ENCODE data around the gene PTHLH. TPM values are rescaled to one million over a fixed set of nuclear protein-coding genes. Genes with fewer than 3 reads are reported as not detected.

PTHLH gene
- total RNA-seq, 1 experiment from 2014 or later, result not detected

DNA sequence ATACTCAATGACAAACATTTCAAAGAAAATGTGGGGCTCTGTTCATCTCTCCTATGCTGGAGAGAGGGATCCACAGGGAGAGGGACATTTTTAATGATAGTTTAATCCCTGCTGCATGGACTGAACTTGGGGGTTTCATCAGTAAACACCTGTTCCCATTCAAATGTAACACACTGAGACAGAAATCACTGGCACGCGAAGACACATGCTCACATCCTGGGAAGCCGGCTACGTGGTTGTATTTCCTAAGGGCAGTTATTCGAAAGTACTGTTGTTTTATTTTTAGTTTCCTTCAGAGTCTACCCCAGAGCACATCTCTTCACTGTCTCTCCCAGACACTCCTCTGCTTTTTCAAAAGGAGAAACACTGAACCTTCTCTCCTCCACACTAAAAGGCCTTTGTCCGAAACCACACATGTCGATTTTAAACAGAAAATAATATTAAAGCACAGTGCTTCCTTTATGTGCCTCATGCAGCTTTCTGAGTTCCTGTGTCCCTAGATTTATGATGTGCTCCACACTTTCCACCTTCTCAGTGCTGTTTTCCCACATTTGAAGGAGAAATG lies 52.8 kb downstream of the PTHLH start:
- Mint-ChIP-seq H3K4me1 (peaks cover 16% of the 10 kb centered on the region), H3K27ac (no peak overlapping the region; the same call in 1 of the 2 replicates), H3K4me3 (no peak overlapping the region), H3K27me3 (ENCODE audit: low read depth) (no peaks in the 10 kb centered on the region), H3K36me3 (no peaks in the 10 kb centered on the region), H3K9me3 (no peaks in the 10 kb centered on the region)
- ChIA-PET POLR2A (no interaction called here), CTCF (interaction anchor here (0.5 kb wide), 1 partner anchor 455 kb away, joined by 3 read pairs; no protein-coding TSS in a partner anchor)
- no peak for TF ChIP-seq ESRRA (CRISPR knock-in tag; IDR thresholded peaks at IDR 0.05; ENCODE audit: borderline replicate concordance)
- no peak for TF ChIP-seq FOXJ3 (CRISPR knock-in tag; IDR thresholded peaks at IDR 0.05; ENCODE audit: borderline replicate concordance)
- no peak for TF ChIP-seq TEAD1 (CRISPR knock-in tag; IDR thresholded peaks at IDR 0.05)
- TF ChIP-seq, protein P1, sequence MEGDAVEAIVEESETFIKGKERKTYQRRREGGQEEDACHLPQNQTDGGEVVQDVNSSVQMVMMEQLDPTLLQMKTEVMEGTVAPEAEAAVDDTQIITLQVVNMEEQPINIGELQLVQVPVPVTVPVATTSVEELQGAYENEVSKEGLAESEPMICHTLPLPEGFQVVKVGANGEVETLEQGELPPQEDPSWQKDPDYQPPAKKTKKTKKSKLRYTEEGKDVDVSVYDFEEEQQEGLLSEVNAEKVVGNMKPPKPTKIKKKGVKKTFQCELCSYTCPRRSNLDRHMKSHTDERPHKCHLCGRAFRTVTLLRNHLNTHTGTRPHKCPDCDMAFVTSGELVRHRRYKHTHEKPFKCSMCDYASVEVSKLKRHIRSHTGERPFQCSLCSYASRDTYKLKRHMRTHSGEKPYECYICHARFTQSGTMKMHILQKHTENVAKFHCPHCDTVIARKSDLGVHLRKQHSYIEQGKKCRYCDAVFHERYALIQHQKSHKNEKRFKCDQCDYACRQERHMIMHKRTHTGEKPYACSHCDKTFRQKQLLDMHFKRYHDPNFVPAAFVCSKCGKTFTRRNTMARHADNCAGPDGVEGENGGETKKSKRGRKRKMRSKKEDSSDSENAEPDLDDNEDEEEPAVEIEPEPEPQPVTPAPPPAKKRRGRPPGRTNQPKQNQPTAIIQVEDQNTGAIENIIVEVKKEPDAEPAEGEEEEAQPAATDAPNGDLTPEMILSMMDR (IDR thresholded peaks at IDR 0.05), result no peak
- TF ChIP-seq, protein P2, sequence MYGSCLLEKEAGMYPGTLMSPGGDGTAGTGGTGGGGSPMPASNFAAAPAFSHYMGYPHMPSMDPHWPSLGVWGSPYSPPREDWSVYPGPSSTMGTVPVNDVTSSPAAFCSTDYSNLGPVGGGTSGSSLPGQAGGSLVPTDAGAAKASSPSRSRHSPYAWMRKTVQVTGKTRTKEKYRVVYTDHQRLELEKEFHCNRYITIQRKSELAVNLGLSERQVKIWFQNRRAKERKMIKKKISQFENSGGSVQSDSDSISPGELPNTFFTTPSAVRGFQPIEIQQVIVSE (CRISPR knock-in tag; IDR thresholded peaks at IDR 0.05; ENCODE audit: borderline replicate concordance), result no peak
- TF ChIP-seq EMX1 (CRISPR knock-in tag; IDR thresholded peaks at IDR 0.05), result no peak
- no peak for TF ChIP-seq TEAD4 (CRISPR knock-in tag; IDR thresholded peaks at IDR 0.05)
- no peak for TF ChIP-seq GRHL2 (CRISPR knock-in tag; IDR thresholded peaks at IDR 0.05; ENCODE audit: insufficient replicate concordance, severe bottlenecking)
- TF ChIP-seq, protein P3, sequence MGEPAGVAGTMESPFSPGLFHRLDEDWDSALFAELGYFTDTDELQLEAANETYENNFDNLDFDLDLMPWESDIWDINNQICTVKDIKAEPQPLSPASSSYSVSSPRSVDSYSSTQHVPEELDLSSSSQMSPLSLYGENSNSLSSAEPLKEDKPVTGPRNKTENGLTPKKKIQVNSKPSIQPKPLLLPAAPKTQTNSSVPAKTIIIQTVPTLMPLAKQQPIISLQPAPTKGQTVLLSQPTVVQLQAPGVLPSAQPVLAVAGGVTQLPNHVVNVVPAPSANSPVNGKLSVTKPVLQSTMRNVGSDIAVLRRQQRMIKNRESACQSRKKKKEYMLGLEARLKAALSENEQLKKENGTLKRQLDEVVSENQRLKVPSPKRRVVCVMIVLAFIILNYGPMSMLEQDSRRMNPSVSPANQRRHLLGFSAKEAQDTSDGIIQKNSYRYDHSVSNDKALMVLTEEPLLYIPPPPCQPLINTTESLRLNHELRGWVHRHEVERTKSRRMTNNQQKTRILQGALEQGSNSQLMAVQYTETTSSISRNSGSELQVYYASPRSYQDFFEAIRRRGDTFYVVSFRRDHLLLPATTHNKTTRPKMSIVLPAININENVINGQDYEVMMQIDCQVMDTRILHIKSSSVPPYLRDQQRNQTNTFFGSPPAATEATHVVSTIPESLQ (CRISPR knock-in tag; IDR thresholded peaks at IDR 0.05), result no peak
- no peak for TF ChIP-seq RORB (CRISPR knock-in tag; IDR thresholded peaks at IDR 0.05)
- TF ChIP-seq ZNF138 (CRISPR knock-in tag; conservative IDR thresholded peaks at IDR 0.05), result no peak
- no peak for TF ChIP-seq ELF4 (CRISPR knock-in tag; IDR thresholded peaks at IDR 0.05; ENCODE audit: low read depth)
- TF ChIP-seq, protein P4, sequence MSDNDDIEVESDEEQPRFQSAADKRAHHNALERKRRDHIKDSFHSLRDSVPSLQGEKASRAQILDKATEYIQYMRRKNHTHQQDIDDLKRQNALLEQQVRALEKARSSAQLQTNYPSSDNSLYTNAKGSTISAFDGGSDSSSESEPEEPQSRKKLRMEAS (CRISPR knock-in tag; IDR thresholded peaks at IDR 0.05), result no peak
- ATAC-seq (no peak; the same call in 1 of the 2 replicates), DNase-seq (ENCODE audit: low spot score) (no peak)

DNA sequence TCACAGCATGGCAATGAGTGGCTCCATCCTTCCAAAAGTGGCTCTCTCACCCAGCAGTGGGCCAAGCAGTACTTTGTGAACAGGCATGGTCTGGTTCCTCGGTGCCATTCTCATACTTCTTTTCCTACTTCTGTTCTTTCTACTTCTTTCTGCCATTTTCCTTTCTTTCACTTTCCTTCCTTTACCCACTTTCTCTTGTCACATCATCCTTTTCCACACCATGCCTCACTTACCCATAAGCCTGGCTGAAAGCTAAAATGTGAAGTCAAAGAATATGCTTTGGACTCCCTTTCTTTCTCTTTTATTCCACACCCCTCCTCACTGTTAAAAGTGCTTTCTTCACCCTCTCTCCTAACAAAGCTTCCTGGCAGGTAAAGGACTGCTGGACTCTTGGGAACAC lies 57.0 kb downstream of the PTHLH start:
- Mint-ChIP-seq H3K4me3 (no peak overlapping the region), H3K36me3 (no peaks in the 10 kb centered on the region; the same call in 1 of the 2 replicates), H3K9me3 (peaks cover 6% of the 10 kb centered on the region), H3K4me1 (peaks cover 16% of the 10 kb centered on the region), H3K27ac (no peak overlapping the region), H3K27me3 (ENCODE audit: low read depth) (no peaks in the 10 kb centered on the region; the same call in 1 of the 2 replicates)
- POLR2A ChIA-PET, result no interaction called here
- ATAC-seq (no peak), DNase-seq (ENCODE audit: low spot score) (no peak)
- TF ChIP-seq SMAD3 (CRISPR knock-in tag; IDR thresholded peaks at IDR 0.05; ENCODE audit: borderline replicate concordance) (no peak), ZNF671 (CRISPR knock-in tag; IDR thresholded peaks at IDR 0.05) (no peak)
- TF ChIP-seq, protein P5, sequence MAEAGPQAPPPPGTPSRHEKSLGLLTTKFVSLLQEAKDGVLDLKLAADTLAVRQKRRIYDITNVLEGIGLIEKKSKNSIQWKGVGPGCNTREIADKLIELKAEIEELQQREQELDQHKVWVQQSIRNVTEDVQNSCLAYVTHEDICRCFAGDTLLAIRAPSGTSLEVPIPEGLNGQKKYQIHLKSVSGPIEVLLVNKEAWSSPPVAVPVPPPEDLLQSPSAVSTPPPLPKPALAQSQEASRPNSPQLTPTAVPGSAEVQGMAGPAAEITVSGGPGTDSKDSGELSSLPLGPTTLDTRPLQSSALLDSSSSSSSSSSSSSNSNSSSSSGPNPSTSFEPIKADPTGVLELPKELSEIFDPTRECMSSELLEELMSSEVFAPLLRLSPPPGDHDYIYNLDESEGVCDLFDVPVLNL (CRISPR knock-in tag; IDR thresholded peaks at IDR 0.05; ENCODE audit: borderline replicate concordance, low read depth), result no peak
- TF ChIP-seq, protein P6, sequence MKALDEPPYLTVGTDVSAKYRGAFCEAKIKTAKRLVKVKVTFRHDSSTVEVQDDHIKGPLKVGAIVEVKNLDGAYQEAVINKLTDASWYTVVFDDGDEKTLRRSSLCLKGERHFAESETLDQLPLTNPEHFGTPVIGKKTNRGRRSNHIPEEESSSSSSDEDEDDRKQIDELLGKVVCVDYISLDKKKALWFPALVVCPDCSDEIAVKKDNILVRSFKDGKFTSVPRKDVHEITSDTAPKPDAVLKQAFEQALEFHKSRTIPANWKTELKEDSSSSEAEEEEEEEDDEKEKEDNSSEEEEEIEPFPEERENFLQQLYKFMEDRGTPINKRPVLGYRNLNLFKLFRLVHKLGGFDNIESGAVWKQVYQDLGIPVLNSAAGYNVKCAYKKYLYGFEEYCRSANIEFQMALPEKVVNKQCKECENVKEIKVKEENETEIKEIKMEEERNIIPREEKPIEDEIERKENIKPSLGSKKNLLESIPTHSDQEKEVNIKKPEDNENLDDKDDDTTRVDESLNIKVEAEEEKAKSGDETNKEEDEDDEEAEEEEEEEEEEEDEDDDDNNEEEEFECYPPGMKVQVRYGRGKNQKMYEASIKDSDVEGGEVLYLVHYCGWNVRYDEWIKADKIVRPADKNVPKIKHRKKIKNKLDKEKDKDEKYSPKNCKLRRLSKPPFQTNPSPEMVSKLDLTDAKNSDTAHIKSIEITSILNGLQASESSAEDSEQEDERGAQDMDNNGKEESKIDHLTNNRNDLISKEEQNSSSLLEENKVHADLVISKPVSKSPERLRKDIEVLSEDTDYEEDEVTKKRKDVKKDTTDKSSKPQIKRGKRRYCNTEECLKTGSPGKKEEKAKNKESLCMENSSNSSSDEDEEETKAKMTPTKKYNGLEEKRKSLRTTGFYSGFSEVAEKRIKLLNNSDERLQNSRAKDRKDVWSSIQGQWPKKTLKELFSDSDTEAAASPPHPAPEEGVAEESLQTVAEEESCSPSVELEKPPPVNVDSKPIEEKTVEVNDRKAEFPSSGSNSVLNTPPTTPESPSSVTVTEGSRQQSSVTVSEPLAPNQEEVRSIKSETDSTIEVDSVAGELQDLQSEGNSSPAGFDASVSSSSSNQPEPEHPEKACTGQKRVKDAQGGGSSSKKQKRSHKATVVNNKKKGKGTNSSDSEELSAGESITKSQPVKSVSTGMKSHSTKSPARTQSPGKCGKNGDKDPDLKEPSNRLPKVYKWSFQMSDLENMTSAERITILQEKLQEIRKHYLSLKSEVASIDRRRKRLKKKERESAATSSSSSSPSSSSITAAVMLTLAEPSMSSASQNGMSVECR (CRISPR knock-in tag; IDR thresholded peaks at IDR 0.05; ENCODE audit: borderline replicate concordance), result no peak
- CTCF ChIA-PET, result no interaction called here
